Coronary artery (tissue), 2 donors: ENCODE measurements around the gene ZFTA.

Experiments used
- DNase-seq: peaks from one replicate; pipeline ENCODE4 v3.0.0-alpha.2; 2017; ENCODE audit warnings: low spot score
- H3K27ac ChIP-seq, 2 donors: fragments of 200-600 bp; sonication (generic); one replicate each; pipeline ENCODE4 v1.5.1; 2016 to 2019
- H3K4me3 ChIP-seq: fragments of 200-600 bp; sonication (generic); 2 replicates; pipeline ENCODE4 v1.5.1; 2016; ENCODE audit warnings: mild to moderate bottlenecking, moderate library complexity
- CTCF ChIP-seq: fragments of 200-600 bp; sonication (generic); IDR thresholded peaks from one replicate; pipeline ENCODE4 v1.5.1; 2019; ENCODE audit warnings: antibody characterized with exemption

ZFTA gene

GRCh38 chr11:63747011-63747410 is 21.6 kb downstream of the ZFTA start:
- no peak overlapping the region for H3K27ac ChIP-seq
- no peak for TF ChIP-seq CTCF
- no peak for DNase-seq
- H3K4me3 ChIP-seq, result no peak overlapping the region

GRCh38 chr11:63745304-63746170 is 23.0 kb downstream of the ZFTA start:
- DNase-seq, result no peak
- no peak for TF ChIP-seq CTCF
- Histone ChIP-seq H3K4me3 (no peak overlapping the region), H3K27ac (no peak overlapping the region)

GRCh38 chr11:63738720-63739360 is 29.7 kb downstream of the ZFTA start:
- H3K4me3 ChIP-seq, result no peak overlapping the region
- H3K27ac ChIP-seq, result no peak overlapping the region
- peak; percentile 76 for DNase-seq

GRCh38 chr11:63737718-63738117 is 30.9 kb downstream of the ZFTA start:
- Histone ChIP-seq H3K4me3 (no peak overlapping the region), H3K27ac (no peak overlapping the region)
- no peak for DNase-seq
- TF ChIP-seq CTCF, result no peak

More at GRCh38 chr11:63738720-63739360, 29.7 kb downstream of the ZFTA start:
- TF ChIP-seq CTCF, result peak; percentile 84

GRCh38 chr11:63736864-63737263 is 31.7 kb downstream of the ZFTA start:
- DNase-seq, result no peak
- Histone ChIP-seq H3K27ac (no peak overlapping the region), H3K4me3 (no peak overlapping the region)
- no peak for TF ChIP-seq CTCF

GRCh38 chr11:63729326-63729725 is 39.2 kb downstream of the ZFTA start:
- Histone ChIP-seq H3K27ac (no peak overlapping the region), H3K4me3 (no peak overlapping the region)
- no peak for DNase-seq
- TF ChIP-seq CTCF, result no peak

GRCh38 chr11:63720611-63721010 is 48.0 kb downstream of the ZFTA start:
- no peak for TF ChIP-seq CTCF
- Histone ChIP-seq H3K4me3 (no peak overlapping the region), H3K27ac (no peak overlapping the region)
- no peak for DNase-seq
